Small intestine (tissue), 7 donors: ENCODE data around the gene FEM1B. TPM values are rescaled to one million over a fixed set of nuclear protein-coding genes. Genes with fewer than 3 reads are reported as not detected.

Experiments
- DNase-seq, 2 donors: peaks; one replicate each; pipeline versions ENCODE4 v3.0.0 to v3.0.0-alpha.2; 2013
- FAIRE-seq: peaks from 2 replicates; lab custom pipeline; 2012; peaks lifted over from hg19 to GRCh38; lab: Jason Lieb, UNC
- H3K27ac ChIP-seq, 3 donors: one replicate each; pipeline ENCODE4 v1.5.1; 2013; ENCODE audit warnings: low read length in 2 of 3, mild to moderate bottlenecking in 2 of 3, control low read depth in 1 of 3, inconsistent platforms in 1 of 3, low read depth in 1 of 3, moderate library complexity in 1 of 3
- H3K27me3 ChIP-seq, 3 donors: one replicate each; pipeline ENCODE4 v1.6.1; 2013; ENCODE audit warnings: low read length in 3 of 3, inconsistent platforms in 1 of 3; ENCODE audit not compliant: control insufficient read depth in 3 of 3, insufficient read depth in 3 of 3
- H3K36me3 ChIP-seq, 3 donors: one replicate each; pipeline ENCODE4 v1.6.1; 2013; ENCODE audit warnings: low read length in 3 of 3, inconsistent platforms in 1 of 3, low read depth in 1 of 3, mild to moderate bottlenecking in 1 of 3, moderate library complexity in 1 of 3; ENCODE audit not compliant: control insufficient read depth in 3 of 3, insufficient read depth in 2 of 3
- H3K4me1 ChIP-seq, 3 donors: one replicate each; pipeline ENCODE4 v1.6.1; 2013; ENCODE audit warnings: low read length in 2 of 3, inconsistent platforms in 1 of 3, low read depth in 1 of 3, mild to moderate bottlenecking in 1 of 3, moderate library complexity in 1 of 3; ENCODE audit not compliant: control insufficient read depth in 3 of 3, insufficient read depth in 2 of 3
- H3K4me3 ChIP-seq, 3 donors: one replicate each; pipeline ENCODE4 v1.5.1; 2013; ENCODE audit warnings: low read length in 3 of 3, control low read depth in 1 of 3, inconsistent platforms in 1 of 3, low read depth in 1 of 3, mild to moderate bottlenecking in 1 of 3, moderate library complexity in 1 of 3
- H3K9me3 ChIP-seq, 2 donors: one replicate each; pipeline ENCODE4 v1.6.1; 2013; ENCODE audit warnings: low read depth in 1 of 2, low read length in 1 of 2; ENCODE audit not compliant: control insufficient read depth in 2 of 2, insufficient read depth in 1 of 2
- WGBS, 3 donors: extraction: QIAGEN DNeasy Blood & Tissue Kit; methylation state at CpG; one replicate each; pipeline ENCODE4 v1.1.7; 2013; 5-methylcytosine and 5-hydroxymethylcytosine counted together
- polyA plus RNA-seq, 4 donors: library from polyadenylated mRNA; stranded (reverse) in 3 of 4; unstranded in 1 of 4; fragments of 200-250 nt in 3 of 4; fragments of 120-200 nt in 1 of 4; gene quantifications; one replicate each; pipeline versions ENCODE4 v1.2.1 to v1.2.3, GENCODE V29; 2013
- donor health status: healthy with polysubstance abuse.
- donor health status: control.
- donor health status: control.
- donor health status: Bipolar disorder and iron deficiency.
- donor health status: healthy.

FEM1B gene
- polyA plus RNA-seq, 4 donors, result 11.3 to 54.7 (median 13.6) TPM

DNA sequence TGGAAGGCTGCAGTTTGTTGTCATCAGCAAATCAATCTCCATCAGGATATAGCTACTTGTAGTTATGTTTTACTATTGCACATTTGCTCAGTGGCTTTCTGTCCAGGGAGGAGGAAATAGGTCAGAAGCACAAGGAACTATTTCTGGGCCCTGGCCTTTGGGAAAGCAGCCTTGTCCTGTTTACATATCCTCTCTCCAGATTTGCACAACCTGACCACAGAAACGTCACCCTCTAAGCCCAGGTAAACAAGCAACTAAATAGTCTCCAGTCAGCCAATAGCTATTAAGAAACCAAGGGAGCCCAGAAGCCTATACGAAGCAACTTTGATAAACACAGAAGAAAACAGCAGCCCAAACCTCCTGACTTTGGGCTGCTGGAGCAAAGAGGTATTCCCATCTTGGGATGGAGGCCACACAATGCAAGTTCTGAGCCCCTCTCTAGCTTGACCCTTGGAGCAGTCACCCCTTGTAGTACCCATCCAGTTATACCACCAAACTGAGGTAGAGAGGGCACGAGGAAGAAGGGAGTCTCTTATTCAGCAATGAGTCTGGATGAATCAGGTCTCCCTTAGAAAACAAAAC lies 2.3 kb upstream of the FEM1B start:
- WGBS, 3 donors, result 73 to 80% (median 75%) methylated on average over 3 of the region's 3 CpGs
- Histone ChIP-seq H3K27ac (peak overlapping the region in 1 of 3 donors; percentile 39), H3K4me1 (peaks cover 0 to 38% (median 4%) of the 10 kb centered on the region in 3 donors), H3K36me3 (peaks cover 0 to 3% (median 0%) of the 10 kb centered on the region in 3 donors), H3K27me3 (no peaks in the 10 kb centered on the region), H3K4me3 (no peak overlapping the region), H3K9me3 (no peaks in the 10 kb centered on the region)
- no peak for FAIRE-seq
- peak in 1 of 2 donors; percentile 16 for DNase-seq

DNA sequence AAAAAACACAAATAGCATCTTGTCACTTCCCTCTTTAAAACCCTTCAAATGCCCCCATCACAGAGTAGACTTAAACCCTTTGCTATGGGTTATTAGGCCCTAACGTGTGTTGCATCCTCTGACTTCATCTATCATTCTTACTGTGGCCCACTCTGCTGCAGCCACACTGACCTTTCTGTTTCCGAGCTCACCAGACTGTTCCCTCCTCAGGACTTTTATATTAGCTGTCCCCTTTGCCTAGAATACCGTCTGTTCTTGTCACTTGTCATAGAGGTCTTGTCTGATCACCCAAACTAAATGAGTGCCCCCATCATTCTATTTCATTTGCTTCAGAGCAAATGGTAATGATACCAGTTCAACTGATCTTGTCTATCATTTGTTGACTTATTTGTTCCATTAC lies 877 bp upstream of the FEM1B start:
- H3K4me1 ChIP-seq, result peaks cover 0 to 39% (median 9%) of the 10 kb centered on the region in 3 donors
- FAIRE-seq, result no peak
- WGBS, 3 donors, result 46 to 59% (median 53%) methylated on average over 3 of the region's 3 CpGs

DNA sequence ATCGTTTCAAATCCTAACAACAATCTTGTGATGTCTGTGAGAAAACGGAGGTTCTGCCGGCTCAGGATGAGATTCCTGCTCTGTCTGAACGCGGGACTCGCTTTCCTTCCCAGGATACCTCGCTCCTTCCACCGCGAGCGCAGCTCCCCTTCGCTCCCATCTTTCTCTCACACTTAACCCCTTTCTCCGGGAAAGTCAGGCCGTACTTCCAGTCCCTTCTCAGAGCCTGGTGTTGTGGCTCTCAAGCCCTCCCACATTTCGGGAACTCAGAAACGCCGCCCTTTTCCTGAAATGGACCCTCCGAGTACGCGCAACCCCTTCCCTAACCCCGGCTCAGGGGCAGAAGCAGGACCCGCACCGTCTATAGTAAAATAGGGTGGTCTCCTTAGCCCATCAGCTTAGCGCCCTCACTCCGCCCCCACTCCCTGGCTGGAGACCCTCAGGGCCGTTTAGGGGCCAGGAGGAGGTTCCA lies 378 bp upstream of the FEM1B start:
- no peak for FAIRE-seq
- H3K4me1 ChIP-seq, result peaks cover 1 to 44% (median 9%) of the 10 kb centered on the region in 3 donors

More for the DNA sequence above, 877 bp upstream of the FEM1B start:
- Histone ChIP-seq H3K36me3 (peaks cover 0 to 3% (median 0%) of the 10 kb centered on the region in 3 donors), H3K27ac (peak overlapping the region; percentile 90 to 99 (median 95)), H3K4me3 (peak overlapping the region in 2 of 3 donors; percentile 88 to 95), H3K27me3 (no peaks in the 10 kb centered on the region), H3K9me3 (no peaks in the 10 kb centered on the region)
- DNase-seq, result no peak

DNA sequence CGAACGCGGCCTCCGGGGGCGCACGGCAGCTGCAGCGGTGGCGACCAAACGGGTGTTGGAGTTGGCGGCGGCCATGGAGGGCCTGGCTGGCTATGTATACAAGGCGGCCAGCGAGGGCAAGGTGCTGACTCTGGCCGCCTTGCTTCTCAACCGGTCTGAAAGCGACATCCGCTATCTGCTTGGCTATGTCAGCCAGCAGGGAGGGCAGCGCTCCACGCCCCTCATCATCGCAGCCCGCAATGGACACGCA lies 725 bp downstream of the FEM1B start:
- H3K9me3 ChIP-seq, result no peaks in the 10 kb centered on the region
- peak overlapping the region; percentile 90 to 99 (median 95) for H3K27ac ChIP-seq
- WGBS, 3 donors, result 0 to 1% (median 0%) methylated on average over 20 to 22 of the region's 22 CpGs
- peaks cover 1 to 44% (median 9%) of the 10 kb centered on the region in 3 donors for H3K4me1 ChIP-seq
- DNase-seq (no peak), FAIRE-seq (no peak)
- peak overlapping the region; percentile 72 to 95 (median 88) for H3K4me3 ChIP-seq
- H3K36me3 ChIP-seq, result peaks cover 0 to 3% (median 0%) of the 10 kb centered on the region in 3 donors
- H3K27me3 ChIP-seq, result no peaks in the 10 kb centered on the region

More for the DNA sequence above, 378 bp upstream of the FEM1B start:
- WGBS, 3 donors, result 0 to 1% (median 1%) methylated on average over 23 to 25 of the region's 25 CpGs
- Histone ChIP-seq H3K27ac (peak overlapping the region; percentile 90 to 99 (median 95)), H3K9me3 (no peaks in the 10 kb centered on the region), H3K36me3 (peaks cover 0 to 3% (median 0%) of the 10 kb centered on the region in 3 donors), H3K4me3 (peak overlapping the region; percentile 17 to 95 (median 88)), H3K27me3 (no peaks in the 10 kb centered on the region)
- peak in 1 of 2 donors; percentile 49 for DNase-seq

DNA sequence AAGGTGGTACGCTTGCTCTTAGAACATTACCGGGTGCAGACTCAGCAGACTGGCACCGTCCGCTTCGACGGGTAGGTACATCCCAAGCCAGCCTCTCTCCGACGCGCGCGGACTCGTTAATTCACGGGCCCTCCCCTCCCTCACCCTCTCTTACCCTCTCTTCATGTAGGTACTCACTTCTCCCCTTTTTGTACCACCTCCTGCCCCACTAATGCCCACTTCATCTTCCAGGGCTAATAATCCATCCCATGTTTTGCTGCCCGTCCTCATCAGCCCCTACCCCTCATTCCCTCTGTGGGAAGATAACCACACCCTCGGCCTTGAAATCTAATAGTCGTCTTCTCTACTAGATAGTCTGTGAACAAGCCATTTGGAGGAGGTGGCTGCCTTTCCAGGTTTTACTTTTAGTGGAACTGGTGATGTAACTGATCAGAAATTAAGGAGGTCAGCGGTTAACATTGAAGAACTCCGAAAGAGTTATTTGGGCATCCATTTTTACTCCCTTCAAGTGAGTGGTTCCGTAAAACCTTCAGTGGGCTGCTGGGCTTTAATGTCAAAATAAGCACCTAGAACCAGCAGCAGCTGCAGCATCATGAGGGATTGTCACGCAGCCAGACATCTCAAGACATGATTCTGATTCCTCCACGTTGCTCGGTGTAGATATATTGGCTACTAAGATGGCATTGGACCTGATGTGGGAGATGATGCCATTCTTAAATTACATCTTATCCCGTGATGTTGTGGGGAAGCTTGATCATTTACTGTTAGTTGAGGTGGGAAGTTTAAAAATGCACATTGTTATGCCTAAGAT lies 1.3 kb downstream of the FEM1B start:
- H3K27ac ChIP-seq, result peak overlapping the region; percentile 90 to 99 (median 95)
- DNase-seq (peak in 1 of 2 donors; percentile 46), FAIRE-seq (no peak)
- no peaks in the 10 kb centered on the region for H3K9me3 ChIP-seq
- peaks cover 1 to 41% (median 7%) of the 10 kb centered on the region in 3 donors for H3K4me1 ChIP-seq
- no peaks in the 10 kb centered on the region for H3K27me3 ChIP-seq
- peak overlapping the region; percentile 72 to 95 (median 88) for H3K4me3 ChIP-seq
- WGBS, 3 donors, result 0 to 1% (median 0%) methylated on average over 23 of the region's 23 CpGs
- H3K36me3 ChIP-seq, result peaks cover 0 to 4% (median 0%) of the 10 kb centered on the region in 3 donors

DNA sequence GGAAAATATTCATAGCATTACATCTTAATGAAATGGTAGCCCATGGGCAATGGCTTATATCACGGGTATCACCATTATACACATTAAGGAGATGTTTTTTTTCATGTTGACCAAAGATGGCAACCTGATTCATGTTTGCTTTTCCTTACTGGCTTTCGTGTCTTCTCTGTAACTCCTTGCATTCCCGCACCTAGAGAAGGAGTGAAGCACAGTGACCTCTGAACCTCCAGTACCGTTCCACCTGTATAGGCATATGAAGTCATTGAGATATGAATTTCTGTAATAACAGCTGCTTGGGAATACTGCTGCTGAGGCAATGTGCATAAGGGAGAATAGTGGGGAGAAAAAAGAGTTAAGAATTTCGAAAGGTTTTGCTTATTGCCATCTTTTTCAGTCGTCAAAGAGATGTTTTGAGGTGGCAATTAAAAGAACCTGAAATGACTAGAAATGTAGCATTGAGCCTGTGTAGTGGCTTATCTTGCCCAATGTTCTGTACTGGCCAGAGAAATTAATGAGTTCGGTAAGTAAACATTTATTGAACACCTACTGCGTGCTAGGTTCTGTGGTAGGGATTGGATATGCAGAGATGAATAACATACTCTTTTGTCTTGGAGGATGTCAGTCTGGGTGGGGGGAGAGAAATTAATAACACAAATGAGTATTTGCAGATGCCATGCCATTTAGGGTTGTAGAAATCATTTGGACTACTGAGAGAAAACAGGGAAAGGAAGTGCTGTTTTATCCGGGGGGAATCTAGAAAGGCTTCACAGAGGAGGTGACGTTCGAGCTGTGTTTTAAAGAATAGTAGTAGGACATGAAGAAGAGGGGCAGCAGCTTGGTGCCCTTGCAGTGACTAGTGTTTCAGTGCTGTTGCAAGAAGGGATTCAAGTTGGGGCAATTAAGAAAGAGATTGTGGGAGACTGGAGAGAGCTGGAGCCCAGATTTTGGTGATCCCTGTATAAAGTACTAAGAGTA lies 2.5 kb downstream of the FEM1B start:
- DNase-seq (peak; percentile 72 to 86), FAIRE-seq (no peak)
- Histone ChIP-seq H3K27ac (peak overlapping the region in 2 of 3 donors; percentile 68 to 99), H3K9me3 (peaks cover 0 to 5% of the 10 kb centered on the region in 2 donors), H3K4me1 (peaks cover 1 to 33% (median 8%) of the 10 kb centered on the region in 3 donors), H3K4me3 (peak overlapping the region in 2 of 3 donors; percentile 88 to 95), H3K27me3 (no peaks in the 10 kb centered on the region), H3K36me3 (peaks cover 0 to 11% (median 2%) of the 10 kb centered on the region in 3 donors)
- 15 to 35% (median 20%) methylated on average over 11 of the region's 11 CpGs for WGBS, 3 donors

DNA sequence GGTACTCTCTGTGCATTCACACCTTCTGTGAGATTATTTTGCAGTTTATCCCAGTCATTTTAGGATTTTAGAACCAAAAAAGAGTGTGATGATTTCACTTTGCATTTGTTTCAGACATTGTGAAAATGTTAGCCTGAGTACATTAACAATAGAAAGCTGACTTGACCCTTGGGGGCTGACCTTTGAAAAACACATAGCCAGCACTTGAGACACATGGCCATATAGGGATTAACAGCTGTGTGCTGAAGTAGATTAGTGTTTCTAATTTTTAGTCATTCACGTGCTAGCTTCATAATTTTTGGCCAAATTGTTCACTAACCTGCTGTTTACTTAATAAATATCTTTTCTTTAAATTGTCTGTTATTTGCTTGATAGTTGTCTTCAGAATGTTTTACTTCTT lies 3.5 kb downstream of the FEM1B start:
- Histone ChIP-seq H3K27ac (peak overlapping the region in 2 of 3 donors; percentile 30 to 99), H3K4me1 (peaks cover 1 to 28% (median 8%) of the 10 kb centered on the region in 3 donors), H3K27me3 (no peaks in the 10 kb centered on the region), H3K36me3 (peaks cover 0 to 11% (median 2%) of the 10 kb centered on the region in 3 donors), H3K9me3 (peaks cover 0 to 5% of the 10 kb centered on the region in 2 donors), H3K4me3 (no peak overlapping the region)
- WGBS, 3 donors, result 4 to 19% (median 9%) methylated on average over 1 of the region's 1 CpG
- DNase-seq, result no peak
- FAIRE-seq, result no peak
